ENCODE data around the gene KIFAP3. TPM values are rescaled to one million over a fixed set of nuclear protein-coding genes. Genes with fewer than 3 reads are reported as not detected.
"Not testable (repeated sequence)": the region's sequence is repeated elsewhere in the genome, so short reads cannot be mapped to it uniquely, and the experiment has no call there.

KIFAP3 gene
- total RNA-seq, 1 donor from 2014 or later = 30.0 TPM

- H3K27ac ChIP-seq = no peak overlapping the region
- no peaks in the 10 kb centered on the region for H3K9me3 ChIP-seq
- H3K4me1 ChIP-seq = no peaks in the 10 kb centered on the region
- no peak for TF ChIP-seq POLR2A (IDR thresholded peaks at IDR 0.05)
- TF ChIP-seq POLR2AphosphoS5 (IDR thresholded peaks at IDR 0.05; ENCODE audit: insufficient read depth in 1 of 2, low read depth in 1 of 2) = no peak
- TF ChIP-seq CTCF (IDR thresholded peaks at IDR 0.05) = no peak
- H3K36me3 ChIP-seq = no peaks in the 10 kb centered on the region
- no peak overlapping the region for H3K4me3 ChIP-seq
- no peak for DNase-seq (ENCODE audit: extremely low spot score in 2 of 2)
- H3K27me3 ChIP-seq = no peaks in the 10 kb centered on the region
- intact Hi-C loops (cut with DNase I) = no loop called here
Observed at GRCh38 chr1:170096806-170097340, 22.4 kb upstream of the KIFAP3 start.

GRCh38 chr1:170095976-170096748 lies 21.7 kb upstream of the KIFAP3 start:
- Histone ChIP-seq H3K27me3 (no peaks in the 10 kb centered on the region), H3K9me3 (no peaks in the 10 kb centered on the region), H3K4me1 (no peaks in the 10 kb centered on the region), H3K27ac (no peak overlapping the region), H3K36me3 (no peaks in the 10 kb centered on the region), H3K4me3 (no peak overlapping the region)
- TF ChIP-seq POLR2A (IDR thresholded peaks at IDR 0.05) (no peak), POLR2AphosphoS5 (IDR thresholded peaks at IDR 0.05; ENCODE audit: insufficient read depth in 1 of 2, low read depth in 1 of 2) (no peak), CTCF (IDR thresholded peaks at IDR 0.05) (no peak)
- no peak for DNase-seq (ENCODE audit: extremely low spot score in 2 of 2)
- intact Hi-C loops (cut with DNase I) = no loop called here

- H3K9me3 ChIP-seq; H3K4me1 ChIP-seq; H3K4me3 ChIP-seq; H3K27ac ChIP-seq; DNase-seq (ENCODE audit: extremely low spot score in 2 of 2); H3K27me3 ChIP-seq; intact Hi-C loops (cut with DNase I); H3K36me3 ChIP-seq: not testable (repeated sequence)
Observed at GRCh38 chr1:170094697-170095616, 20.5 kb upstream of the KIFAP3 start.

- H3K4me3 ChIP-seq = no peak overlapping the region
- DNase-seq (ENCODE audit: extremely low spot score in 2 of 2) = no peak
- H3K9me3 ChIP-seq = no peaks in the 10 kb centered on the region
- no peaks in the 10 kb centered on the region for H3K4me1 ChIP-seq
- H3K36me3 ChIP-seq = no peaks in the 10 kb centered on the region
- H3K27ac ChIP-seq = no peak overlapping the region
- H3K27me3 ChIP-seq = no peaks in the 10 kb centered on the region
- TF ChIP-seq CTCF (IDR thresholded peaks at IDR 0.05) (no peak), POLR2AphosphoS5 (IDR thresholded peaks at IDR 0.05; ENCODE audit: insufficient read depth in 1 of 2, low read depth in 1 of 2) (no peak), POLR2A (IDR thresholded peaks at IDR 0.05) (no peak)
- intact Hi-C loops (cut with DNase I) = no loop called here
Observed at GRCh38 chr1:170086399-170087032, 12.0 kb upstream of the KIFAP3 start.

GRCh38 chr1:170085091-170085490 lies 10.6 kb upstream of the KIFAP3 start:
- Histone ChIP-seq H3K27ac (no peak overlapping the region), H3K27me3 (no peaks in the 10 kb centered on the region), H3K9me3 (no peaks in the 10 kb centered on the region), H3K4me1 (no peaks in the 10 kb centered on the region), H3K36me3 (no peaks in the 10 kb centered on the region), H3K4me3 (no peak overlapping the region)
- intact Hi-C loops (cut with DNase I) = no loop called here
- TF ChIP-seq POLR2A (IDR thresholded peaks at IDR 0.05) = no peak
- no peak for TF ChIP-seq CTCF (IDR thresholded peaks at IDR 0.05)
- no peak for TF ChIP-seq POLR2AphosphoS5 (IDR thresholded peaks at IDR 0.05; ENCODE audit: insufficient read depth in 1 of 2, low read depth in 1 of 2)
- no peak for DNase-seq (ENCODE audit: extremely low spot score in 2 of 2)

All from vagina (tissue), 2 donors.